DND-41 (cell line): ENCODE measurements around the gene NTM.

Experiments used
- ATAC-seq: fragments of 200-7000 bp; cut with Tn5 transposase; 3 replicates; pipeline ENCODE4 v1.9.1; 2021; ENCODE audit warnings: low read depth; ENCODE audit not compliant: insufficient read depth
- DNase-seq: peaks from one replicate; pipeline ENCODE4 v3.0.0-alpha.2; 2020
- H2AFZ ChIP-seq: 2 replicates; pipeline ENCODE4 v1.6.0; 2012; ENCODE audit warnings: low read depth, low read length
- H3K27ac ChIP-seq: 2 replicates; pipeline ENCODE4 v1.5.1; 2012; ENCODE audit warnings: low read length, inconsistent platforms
- H3K27me3 ChIP-seq: fragments of 200-600 bp; sonication (generic); 2 replicates; pipeline ENCODE4 v1.6.0; 2012; ENCODE audit warnings: low read length, mild to moderate bottlenecking, inconsistent platforms; ENCODE audit not compliant: insufficient read depth, poor library complexity
- H3K36me3 ChIP-seq: 2 replicates; pipeline ENCODE4 v1.5.1; 2012; ENCODE audit warnings: low read length, inconsistent platforms; ENCODE audit not compliant: insufficient read depth
- H3K4me1 ChIP-seq: 2 replicates; pipeline ENCODE4 v1.5.1; 2012; ENCODE audit warnings: mild to moderate bottlenecking, low read length; ENCODE audit not compliant: insufficient read depth
- H3K4me2 ChIP-seq: 2 replicates; pipeline ENCODE4 v1.6.0; 2012; ENCODE audit warnings: mild to moderate bottlenecking, moderate library complexity, low read length, inconsistent platforms; ENCODE audit not compliant: insufficient read depth
- H3K4me3 ChIP-seq, 2 experiments: fragments of 200-600 bp in 1 of 2; shearing (Covaris generic) in 1 of 2; 2 replicates each; pipeline ENCODE4 v1.5.1; 2012 to 2016; ENCODE audit warnings: inconsistent platforms in 2 of 2, low read length in 2 of 2, mild to moderate bottlenecking in 2 of 2, low read depth in 1 of 2, moderate library complexity in 1 of 2
- H3K79me2 ChIP-seq: 2 replicates; pipeline ENCODE4 v1.6.0; 2012; ENCODE audit warnings: low read length, inconsistent platforms; ENCODE audit not compliant: insufficient read depth
- H3K9ac ChIP-seq: 2 replicates; pipeline ENCODE4 v1.6.0; 2012; ENCODE audit warnings: low read depth, mild to moderate bottlenecking, inconsistent platforms, low read length, moderate library complexity
- H3K9me3 ChIP-seq: 2 replicates; pipeline ENCODE4 v1.5.1; 2012; ENCODE audit warnings: low read length, moderate library complexity, mild to moderate bottlenecking, inconsistent platforms; ENCODE audit not compliant: insufficient read depth, severe bottlenecking
- H4K20me1 ChIP-seq: 2 replicates; pipeline ENCODE4 v1.6.0; 2012; ENCODE audit warnings: low read length; ENCODE audit not compliant: insufficient read depth
- CTCF ChIP-seq: IDR thresholded peaks from 2 replicates; pipeline ENCODE4 v1.5.1; 2012; ENCODE audit warnings: borderline replicate concordance, low read length, moderate library complexity, mild to moderate bottlenecking; ENCODE audit not compliant: poor library complexity, severe bottlenecking; ENCODE audit errors: extremely low read depth
- EZH2 ChIP-seq: IDR thresholded peaks from 3 replicates; pipeline ENCODE4 v1.6.1; 2012; ENCODE audit warnings: borderline replicate concordance, low read depth, mild to moderate bottlenecking, moderate library complexity, low read length, inconsistent platforms; ENCODE audit not compliant: severe bottlenecking

The NTM gene

GRCh38 chr11:131993246-131993645 is 622.8 kb downstream of the NTM start:
- Histone ChIP-seq H3K27ac (no peak overlapping the region), H3K36me3 (no peaks in the 10 kb centered on the region), H3K9me3 (peaks cover 8% of the 10 kb centered on the region), H3K4me2 (no peak overlapping the region), H4K20me1 (no peaks in the 10 kb centered on the region), H3K9ac (no peak overlapping the region), H2AFZ (no peak overlapping the region), H3K4me1 (no peaks in the 10 kb centered on the region), H3K79me2 (no peaks in the 10 kb centered on the region), H3K4me3 (no peak overlapping the region), H3K27me3 (no peaks in the 10 kb centered on the region)
- no peak for DNase-seq
- ATAC-seq, result no peak
- no peak for TF ChIP-seq CTCF
- no peak for TF ChIP-seq EZH2

- H3K27ac ChIP-seq, result no peak overlapping the region
- no peaks in the 10 kb centered on the region for H4K20me1 ChIP-seq
- no peak overlapping the region for H3K4me3 ChIP-seq
- H3K9me3 ChIP-seq, result peaks cover 8% of the 10 kb centered on the region
- no peaks in the 10 kb centered on the region for H3K36me3 ChIP-seq
- no peaks in the 10 kb centered on the region for H3K4me1 ChIP-seq
- peaks cover 2% of the 10 kb centered on the region for H3K27me3 ChIP-seq
- TF ChIP-seq EZH2, result no peak
- no peak overlapping the region for H2AFZ ChIP-seq
- no peak overlapping the region for H3K4me2 ChIP-seq
- DNase-seq, result no peak
- ATAC-seq, result no peak
- no peaks in the 10 kb centered on the region for H3K79me2 ChIP-seq
- H3K9ac ChIP-seq, result no peak overlapping the region
Observed at GRCh38 chr11:131998020-131998419, 627.6 kb downstream of the NTM start.

GRCh38 chr11:131999084-131999483 is 628.7 kb downstream of the NTM start:
- DNase-seq (no peak), ATAC-seq (no peak)
- H3K79me2 ChIP-seq, result no peaks in the 10 kb centered on the region
- H3K27me3 ChIP-seq, result peaks cover 2% of the 10 kb centered on the region
- H3K9me3 ChIP-seq, result peaks cover 8% of the 10 kb centered on the region
- no peak overlapping the region for H3K9ac ChIP-seq
- no peaks in the 10 kb centered on the region for H3K4me1 ChIP-seq
- H3K27ac ChIP-seq, result no peak overlapping the region
- H2AFZ ChIP-seq, result no peak overlapping the region
- no peak for TF ChIP-seq EZH2
- TF ChIP-seq CTCF, result no peak
- H4K20me1 ChIP-seq, result no peaks in the 10 kb centered on the region
- no peak overlapping the region for H3K4me2 ChIP-seq
- no peak overlapping the region for H3K4me3 ChIP-seq
- H3K36me3 ChIP-seq, result no peaks in the 10 kb centered on the region

GRCh38 chr11:131999955-132000354 is 629.5 kb downstream of the NTM start:
- Histone ChIP-seq H3K27ac (no peak overlapping the region), H3K4me3 (no peak overlapping the region), H3K4me1 (no peaks in the 10 kb centered on the region), H3K36me3 (no peaks in the 10 kb centered on the region), H4K20me1 (no peaks in the 10 kb centered on the region), H2AFZ (no peak overlapping the region), H3K79me2 (no peaks in the 10 kb centered on the region), H3K9me3 (peaks cover 8% of the 10 kb centered on the region), H3K27me3 (peaks cover 2% of the 10 kb centered on the region), H3K4me2 (no peak overlapping the region), H3K9ac (no peak overlapping the region)
- DNase-seq, result no peak
- ATAC-seq, result no peak
- TF ChIP-seq EZH2 (no peak), CTCF (no peak)
